Kidney (tissue), 14 donors: Measurements from ENCODE around the gene PCNT. TPM values are rescaled to one million over a fixed set of nuclear protein-coding genes. Genes with fewer than 3 reads are reported as not detected.
"Not testable (repeated sequence)": the region's sequence is repeated elsewhere in the genome, so short reads cannot be mapped to it uniquely, and the experiment has no call there.

Experiments
- DNase-seq, 5 donors: peaks; one replicate each; pipeline ENCODE4 v3.0.0-alpha.2; 2013 to 2020
- FAIRE-seq: peaks from 2 replicates; lab custom pipeline; 2012; peaks lifted over from hg19 to GRCh38; lab: Jason Lieb, UNC
- H3K27ac ChIP-seq, 2 donors: one replicate each; pipeline ENCODE4 v1.7.0; 2013; ENCODE audit warnings: low read depth in 2 of 2, low read length in 2 of 2, inconsistent platforms in 1 of 2
- H3K27me3 ChIP-seq: one replicate; pipeline ENCODE4 v1.7.1; 2013; ENCODE audit warnings: low read length, inconsistent platforms; ENCODE audit not compliant: control insufficient read depth, insufficient read depth
- H3K36me3 ChIP-seq, 3 donors: one replicate each; pipeline versions ENCODE4 v1.7.0 to v1.7.1; 2013; ENCODE audit warnings: low read length in 3 of 3, control low read depth in 1 of 3, inconsistent platforms in 1 of 3; ENCODE audit not compliant: insufficient read depth in 3 of 3, control insufficient read depth in 2 of 3
- H3K4me1 ChIP-seq, 3 donors: one replicate each; pipeline versions ENCODE4 v1.7.0 to v1.7.1; 2013; ENCODE audit warnings: low read length in 3 of 3, inconsistent platforms in 1 of 3, low read depth in 1 of 3; ENCODE audit not compliant: control insufficient read depth in 2 of 3, insufficient read depth in 2 of 3
- H3K4me3 ChIP-seq, 3 donors: one replicate each; pipeline versions ENCODE4 v1.7.0 to v1.8.1; 2013; ENCODE audit warnings: low read length in 3 of 3, control low read depth in 1 of 3, inconsistent platforms in 1 of 3
- H3K9ac ChIP-seq, 3 donors: one replicate each; pipeline versions ENCODE4 v1.7.0 to v1.7.1; 2013; ENCODE audit warnings: low read length in 3 of 3, control low read depth in 1 of 3, inconsistent platforms in 1 of 3
- H3K9me3 ChIP-seq, 3 donors: one replicate each; pipeline versions ENCODE4 v1.7.0 to v1.7.1; 2013; ENCODE audit warnings: low read length in 3 of 3, control low read depth in 1 of 3, inconsistent platforms in 1 of 3; ENCODE audit not compliant: control insufficient read depth in 2 of 3, insufficient read depth in 1 of 3
- CTCF ChIP-seq: IDR thresholded peaks from 3 replicates; pipeline ENCODE4 v1.5.1; 2012; ENCODE audit warnings: mild to moderate bottlenecking, moderate library complexity, borderline replicate concordance; ENCODE audit not compliant: insufficient read depth; ENCODE audit errors: extremely low read depth
- intact Hi-C: fragments of 100-400 bp; cut with DNase I; formaldehyde crosslinking; loops from one replicate; pipeline ENCODE4 v1.11.1; 2022
- polyA plus RNA-seq: library from polyadenylated mRNA; stranded (reverse); fragments of 350-450 nt; fragmentation: Illumina TruSeq; extraction: RNeasy Lipid Tissue Mini Kit (QIAGEN cat#74804); gene quantifications from one replicate; pipeline ENCODE4 v1.2.3, GENCODE V29; 2014; ENCODE audit warnings: low read depth, low replicate concordance; ENCODE audit not compliant: insufficient read depth
- total RNA-seq: library from RNA; stranded (reverse); fragmentation: NEBNext Ultra II Directional; extraction: Animal tissue kit (Norgen Biotek cat#: 25700); gene quantifications from one replicate; pipeline ENCODE4 v1.2.1, GENCODE V29; 2021
- donor health status: control.
- donor health status: control.
- donor health status: control.
- donor health status: control.
- donor health status: control.
- donor health status: DM: yes; HTN: yes; CAD: no.
- donor health status: Normal renal cell carcinoma (clear cell type).

PCNT gene
- total and polyA plus RNA-seq, 2 donors from 2014 or later = 4.2 to 26.1 TPM

- no peak overlapping the region for H3K4me3 ChIP-seq
- no peaks in the 10 kb centered on the region for H3K27me3 ChIP-seq
- H3K4me1 ChIP-seq = no peaks in the 10 kb centered on the region
- DNase-seq (no peak), FAIRE-seq (no peak)
- H3K9me3 ChIP-seq = no peaks in the 10 kb centered on the region
- peaks cover 7 to 16% (median 15%) of the 10 kb centered on the region in 3 donors for H3K36me3 ChIP-seq
- TF ChIP-seq CTCF = no peak
- no peak overlapping the region for H3K27ac ChIP-seq
- intact Hi-C loops = no loop called here
- H3K9ac ChIP-seq = no peak overlapping the region
Observed at GRCh38 chr21:46369520-46370235, 45.7 kb downstream of the PCNT start.

- no peak for TF ChIP-seq CTCF
- H3K27me3 ChIP-seq = no peaks in the 10 kb centered on the region
- no peaks in the 10 kb centered on the region for H3K4me1 ChIP-seq
- H3K9me3 ChIP-seq = no peaks in the 10 kb centered on the region
- DNase-seq = no peak
- H3K9ac ChIP-seq = no peak overlapping the region
- no peak for FAIRE-seq
- no peak overlapping the region for H3K4me3 ChIP-seq
- H3K36me3 ChIP-seq = peaks cover 7 to 12% (median 7%) of the 10 kb centered on the region in 3 donors
- intact Hi-C loops = no loop called here
- H3K27ac ChIP-seq = no peak overlapping the region
Observed at GRCh38 chr21:46371204-46372013, 47.5 kb downstream of the PCNT start.

GRCh38 chr21:46372014-46372485 is 48.1 kb downstream of the PCNT start:
- no peaks in the 10 kb centered on the region for H3K4me1 ChIP-seq
- DNase-seq = no peak
- no peak for FAIRE-seq
- H3K27ac ChIP-seq = no peak overlapping the region
- H3K36me3 ChIP-seq = peaks cover under 1 to 9% (median 7%) of the 10 kb centered on the region in 3 donors
- no peak overlapping the region for H3K9ac ChIP-seq
- no peak overlapping the region for H3K4me3 ChIP-seq
- intact Hi-C loops = no loop called here
- H3K27me3 ChIP-seq = no peaks in the 10 kb centered on the region
- no peak for TF ChIP-seq CTCF
- no peaks in the 10 kb centered on the region for H3K9me3 ChIP-seq

GRCh38 chr21:46372947-46373346 is 49.0 kb downstream of the PCNT start:
- H3K9me3 ChIP-seq, FAIRE-seq, H3K4me3 ChIP-seq, H3K9ac ChIP-seq, DNase-seq, intact Hi-C loops, H3K36me3 ChIP-seq, H3K27me3 ChIP-seq, H3K4me1 ChIP-seq, H3K27ac ChIP-seq: not testable (repeated sequence)
